Naive thymus-derived CD8-positive, alpha-beta T cell (primary cell): ENCODE results near the gene KIF26A. TPM values are rescaled to one million over a fixed set of nuclear protein-coding genes. Genes with fewer than 3 reads are reported as not detected.

Experiments used
- ATAC-seq, 2 donors: fragments of 150-1000 bp; cut with Tn5 transposase in 1 of 2; sonication (Bioruptor Pico), chemical (Tn5 transposase) in 1 of 2; 1 replicate in 1 of 2; 2 replicates in 1 of 2; pipeline ENCODE4 v1.10.0; 2021; ENCODE audit warnings: mild to moderate bottlenecking in 2 of 2, moderate library complexity in 2 of 2
- POLR2A ChIA-PET: fragments of 350-600 bp; sonication (Branson Sonifier 250); formaldehyde crosslinking; loops from one replicate; lab custom pipeline; 2021; ENCODE audit warnings: antibody characterized with exemption; lab: Charles Lee
- DNase-seq, 10 donors: peaks; one replicate each; pipeline versions ENCODE4 v3.0.0 to v3.0.0-alpha.2; 2020 to 2022
- H3K27ac Mint-ChIP-seq, 10 donors: one replicate each; pipeline ENCODE4 v1.8.0; 2020 to 2022; ENCODE audit warnings: mild to moderate bottlenecking in 10 of 10, mixed read lengths in 10 of 10, moderate library complexity in 4 of 10, inconsistent platforms in 1 of 10
- H3K27me3 Mint-ChIP-seq, 5 donors: one replicate each; pipeline ENCODE4 v1.8.0; 2021 to 2022; ENCODE audit warnings: mixed read lengths in 5 of 5
- H3K36me3 Mint-ChIP-seq, 3 donors: one replicate each; pipeline ENCODE4 v1.8.0; 2020 to 2022; ENCODE audit warnings: mixed read lengths in 3 of 3, mild to moderate bottlenecking in 2 of 3, inconsistent platforms in 1 of 3
- H3K4me1 Mint-ChIP-seq, 4 donors: one replicate each; pipeline ENCODE4 v1.8.0; 2021 to 2022; ENCODE audit warnings: mixed read lengths in 4 of 4
- H3K4me3 Mint-ChIP-seq, 10 donors: one replicate each; pipeline ENCODE4 v1.8.0; 2020 to 2022; ENCODE audit warnings: mild to moderate bottlenecking in 10 of 10, mixed read lengths in 10 of 10, moderate library complexity in 6 of 10, inconsistent platforms in 1 of 10
- H3K9me3 Mint-ChIP-seq, 9 donors: one replicate each; pipeline ENCODE4 v1.8.0; 2020 to 2022; ENCODE audit warnings: mixed read lengths in 9 of 9, mild to moderate bottlenecking in 3 of 9, inconsistent platforms in 1 of 9, moderate library complexity in 1 of 9
- polyA plus RNA-seq, 3 donors: library from polyadenylated mRNA; unstranded; fragments of 300-500 nt; fragmentation: Illumina TruSeq; gene quantifications; one replicate each; pipeline ENCODE4 v1.2.3, GENCODE V29; 2021
- total RNA-seq, 8 experiments: library from RNA in 2 of 8; stranded (reverse) in 2 of 8; gene quantifications; one replicate each; pipeline ENCODE4 v1.2.3 and lab custom pipeline; 2021 to 2026

KIF26A gene
- total and polyA plus RNA-seq, 5 experiments from 2014 or later: 0.10 to 0.11 TPM; not detected in 3

DNA sequence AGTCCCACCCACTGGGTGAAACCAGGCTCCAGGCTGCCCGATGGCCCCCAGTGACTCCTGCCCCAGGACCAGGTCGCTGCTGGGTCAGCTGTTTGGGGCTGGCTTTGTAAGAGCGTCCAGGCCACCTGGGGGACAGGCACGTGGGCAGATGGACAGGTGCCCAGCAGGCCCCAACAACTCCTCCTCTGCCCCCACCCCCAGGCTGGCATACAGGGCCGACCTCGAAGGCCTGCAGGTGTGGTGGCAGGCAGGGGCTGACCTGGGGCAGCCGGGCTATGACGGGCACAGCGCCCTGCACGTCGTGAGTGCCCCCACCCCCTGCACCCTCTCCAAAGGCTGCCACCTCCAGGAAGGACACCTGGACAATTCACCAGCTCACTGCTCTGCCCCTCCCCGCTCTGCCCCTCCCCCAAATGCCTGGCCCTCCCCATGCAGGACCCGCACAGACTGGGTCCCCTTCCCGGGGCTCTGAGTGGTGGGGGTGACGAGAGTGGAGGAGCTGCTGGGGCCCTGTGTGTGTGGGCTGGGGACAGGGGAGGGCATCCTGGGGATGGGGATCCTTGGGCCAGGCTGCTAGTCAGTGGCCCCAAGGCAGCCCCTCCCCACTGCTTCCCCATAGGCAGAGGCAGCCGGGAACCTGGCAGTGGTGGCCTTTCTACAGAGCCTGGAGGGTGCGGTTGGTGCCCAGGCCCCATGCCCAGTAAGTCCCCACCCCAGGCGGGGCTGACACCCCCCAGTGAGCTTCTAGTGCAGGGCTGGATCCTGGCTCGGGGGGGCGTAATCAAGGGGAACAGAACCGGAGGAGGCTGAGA lies 26.9 kb upstream of the KIF26A start:
- Mint-ChIP-seq H3K36me3 (peaks cover 0 to 5% (median 0%) of the 10 kb centered on the region in 3 donors), H3K4me1 (peaks cover 0 to 3% (median under 1%) of the 10 kb centered on the region in 4 donors), H3K27ac (no peak overlapping the region), H3K4me3 (no peak overlapping the region), H3K9me3 (no peaks in the 10 kb centered on the region), H3K27me3 (peaks cover 0 to 28% (median 11%) of the 10 kb centered on the region in 5 donors)
- POLR2A ChIA-PET: no interaction called here
- DNase-seq (peak in 2 of 10 donors; percentile 2 to 58), ATAC-seq (no peak)

DNA sequence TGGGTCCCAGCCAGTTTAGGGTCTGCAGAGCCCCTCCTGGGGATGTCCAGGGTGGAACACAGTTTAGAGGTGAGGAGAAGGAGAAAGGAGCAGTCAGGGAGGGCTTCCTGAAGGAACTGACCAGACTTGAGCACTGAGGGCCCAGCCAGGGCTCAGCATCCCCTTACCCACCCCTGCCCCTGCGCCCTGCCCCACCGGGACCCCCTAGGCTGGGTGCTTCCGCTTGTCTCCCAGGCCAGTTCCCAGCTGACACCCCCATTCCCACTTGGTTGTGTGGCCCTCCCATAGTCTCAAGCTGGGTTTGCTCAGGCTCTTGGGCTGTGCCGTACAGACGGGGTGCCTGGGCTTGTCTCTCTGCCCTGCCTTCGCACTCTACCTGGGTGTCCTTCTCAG lies 26.3 kb upstream of the KIF26A start:
- ATAC-seq (no peak), DNase-seq (peak in 2 of 10 donors; percentile 1 to 34)
- no peak overlapping the region for H3K4me3 Mint-ChIP-seq
- H3K27ac Mint-ChIP-seq: no peak overlapping the region
- no peaks in the 10 kb centered on the region for H3K9me3 Mint-ChIP-seq
- H3K36me3 Mint-ChIP-seq: peaks cover 0 to 5% (median 0%) of the 10 kb centered on the region in 3 donors
- POLR2A ChIA-PET: no interaction called here
- peaks cover 0 to 28% (median 11%) of the 10 kb centered on the region in 5 donors for H3K27me3 Mint-ChIP-seq
- H3K4me1 Mint-ChIP-seq: peaks cover 0 to 3% (median under 1%) of the 10 kb centered on the region in 4 donors

DNA sequence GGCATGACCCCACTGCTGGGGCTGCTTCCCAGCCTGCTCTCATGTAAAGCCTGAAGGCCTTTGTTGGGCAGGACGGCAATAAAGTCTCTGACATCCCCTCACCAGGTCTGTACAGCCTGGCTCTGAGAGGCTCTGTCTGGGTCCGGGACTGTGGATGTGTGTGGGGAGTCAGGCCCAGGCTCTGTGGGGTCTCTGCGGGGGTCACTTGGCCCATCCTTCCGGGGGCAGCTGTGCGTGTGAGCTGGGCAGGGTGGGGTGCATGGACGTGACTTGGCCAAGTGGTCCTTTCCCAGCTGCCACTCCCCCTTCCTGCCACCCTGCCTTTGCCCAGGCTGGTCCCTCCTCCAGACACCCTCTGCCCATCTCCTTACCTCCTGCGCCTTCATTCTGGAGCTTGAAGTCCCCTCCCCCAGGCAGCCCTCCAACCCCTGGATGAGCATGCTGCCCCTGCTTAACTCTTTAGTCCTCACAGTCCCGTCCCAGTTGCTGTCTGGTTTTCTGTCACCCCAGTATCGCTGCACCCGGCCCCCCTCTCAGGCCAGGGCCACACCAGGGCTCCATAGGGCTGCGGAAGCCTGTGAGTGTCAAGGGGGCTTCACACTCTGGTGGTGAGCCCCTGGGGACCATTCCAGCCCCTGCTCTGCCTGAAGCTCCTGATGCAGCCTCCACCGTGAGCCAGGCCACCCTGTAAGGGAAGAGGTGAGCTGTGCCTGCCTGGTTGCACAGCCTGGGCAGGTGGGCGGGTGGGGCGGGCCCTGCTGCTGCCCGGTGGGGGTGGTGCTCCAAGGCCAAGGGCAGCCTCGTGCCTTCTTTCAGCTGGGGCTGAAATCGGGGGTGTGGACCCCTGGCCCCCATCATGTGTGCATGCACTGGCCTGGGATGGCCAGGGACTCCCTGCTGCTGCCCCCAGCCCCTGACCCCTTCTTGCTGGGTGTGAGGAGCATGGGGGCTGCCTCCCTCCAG lies 25.5 kb upstream of the KIF26A start:
- Mint-ChIP-seq H3K27ac (no peak overlapping the region), H3K36me3 (peaks cover 0 to 5% (median 0%) of the 10 kb centered on the region in 3 donors), H3K27me3 (peaks cover 0 to 32% (median 11%) of the 10 kb centered on the region in 5 donors), H3K9me3 (no peaks in the 10 kb centered on the region), H3K4me1 (peaks cover 0 to 3% (median under 1%) of the 10 kb centered on the region in 4 donors), H3K4me3 (no peak overlapping the region)
- DNase-seq (peak in 3 of 10 donors; percentile 0 to 51 (median 3)), ATAC-seq (no peak)
- POLR2A ChIA-PET: no interaction called here

DNA sequence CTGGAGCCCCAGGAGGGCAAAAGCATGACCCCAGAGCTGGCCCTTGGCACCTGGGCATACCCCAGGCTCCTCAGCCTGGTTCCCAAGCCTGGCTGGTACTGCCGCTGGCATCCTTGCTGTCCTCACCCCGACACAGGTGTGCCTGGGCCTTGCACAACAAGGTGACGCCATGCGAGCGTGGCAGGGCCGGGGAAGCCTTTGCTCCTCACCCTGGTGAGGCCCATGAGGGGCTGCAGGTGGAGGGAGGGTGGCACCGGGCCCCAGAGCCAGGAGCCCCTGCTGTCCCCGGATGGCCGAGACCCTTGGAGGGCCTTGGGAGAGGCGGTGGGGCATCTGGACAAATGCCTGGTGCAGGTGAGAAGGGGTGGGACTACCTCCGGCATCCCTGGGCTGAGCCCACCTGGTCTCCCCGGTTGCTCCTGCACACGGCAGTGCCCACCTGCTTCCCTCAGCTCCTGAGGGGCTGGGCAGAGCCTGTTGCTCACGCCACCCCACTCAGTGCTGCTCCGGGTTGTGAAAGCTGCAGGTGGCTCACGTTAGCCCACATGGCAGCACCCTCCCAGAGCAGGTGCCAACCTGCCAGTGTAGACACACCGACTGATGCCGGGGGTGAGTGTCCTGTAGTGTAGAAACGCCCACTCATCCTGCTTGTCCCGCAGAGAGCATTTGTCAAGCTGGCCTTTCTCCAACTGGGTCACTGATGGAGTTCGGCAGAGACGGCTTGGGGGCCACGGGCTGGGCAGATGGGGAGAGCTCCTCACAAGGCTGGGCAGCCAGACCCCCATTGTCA lies 24.6 kb upstream of the KIF26A start:
- no peaks in the 10 kb centered on the region for H3K9me3 Mint-ChIP-seq
- POLR2A ChIA-PET: no interaction called here
- H3K27me3 Mint-ChIP-seq: peaks cover 1 to 41% (median 17%) of the 10 kb centered on the region in 5 donors
- peaks cover 0 to 5% (median 0%) of the 10 kb centered on the region in 3 donors for H3K36me3 Mint-ChIP-seq
- H3K27ac Mint-ChIP-seq: no peak overlapping the region
- DNase-seq: peak in 3 of 10 donors; percentile 0 to 58 (median 1)
- ATAC-seq: no peak
- peaks cover 0 to 3% (median under 1%) of the 10 kb centered on the region in 4 donors for H3K4me1 Mint-ChIP-seq
- H3K4me3 Mint-ChIP-seq: peak overlapping the region in 1 of 10 donors; percentile 10

DNA sequence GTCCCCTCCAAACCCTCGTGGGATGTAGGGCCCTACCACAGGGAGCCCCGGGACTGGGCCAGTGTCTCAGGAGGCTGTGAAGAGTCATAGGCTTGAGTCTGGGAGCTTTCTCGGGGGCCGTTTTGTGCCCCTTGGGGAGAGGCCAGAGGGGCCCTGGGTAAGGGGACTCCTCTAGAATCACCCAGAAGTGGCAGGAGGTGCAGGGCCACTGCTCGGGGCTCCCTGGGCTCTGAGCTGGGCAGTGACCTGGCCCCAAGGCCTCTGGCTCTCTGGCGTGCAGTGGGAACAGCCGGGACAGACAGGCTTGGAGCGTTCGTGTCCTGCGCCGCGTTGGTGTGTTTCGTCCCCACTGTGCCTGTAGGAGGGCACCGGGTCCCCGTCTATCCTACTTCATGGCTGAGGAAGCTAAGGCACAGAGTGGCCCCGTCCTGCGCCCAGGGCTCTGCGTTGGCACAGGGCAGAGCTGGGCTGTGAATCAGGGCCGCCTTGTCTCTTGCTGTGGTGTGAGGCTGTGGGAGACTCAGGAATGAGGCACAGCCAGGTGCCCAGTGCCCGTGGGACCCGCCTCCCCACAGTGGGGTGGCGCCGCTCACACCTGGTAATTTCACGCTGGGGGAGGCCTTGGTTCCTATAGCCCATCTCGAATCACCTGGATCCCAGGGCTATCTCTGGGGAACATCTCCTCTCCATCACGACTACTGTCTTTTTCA lies 23.8 kb upstream of the KIF26A start:
- Mint-ChIP-seq H3K27me3 (peaks cover 1 to 48% (median 22%) of the 10 kb centered on the region in 5 donors), H3K9me3 (no peaks in the 10 kb centered on the region), H3K4me1 (peaks cover 0 to 3% (median under 1%) of the 10 kb centered on the region in 4 donors), H3K36me3 (peaks cover 0 to 5% (median 0%) of the 10 kb centered on the region in 3 donors), H3K27ac (no peak overlapping the region), H3K4me3 (peak overlapping the region in 3 of 10 donors; percentile 10 to 57 (median 10))
- POLR2A ChIA-PET: no interaction called here
- DNase-seq (peak in 3 of 10 donors; percentile 0 to 55 (median 2)), ATAC-seq (no peak)

DNA sequence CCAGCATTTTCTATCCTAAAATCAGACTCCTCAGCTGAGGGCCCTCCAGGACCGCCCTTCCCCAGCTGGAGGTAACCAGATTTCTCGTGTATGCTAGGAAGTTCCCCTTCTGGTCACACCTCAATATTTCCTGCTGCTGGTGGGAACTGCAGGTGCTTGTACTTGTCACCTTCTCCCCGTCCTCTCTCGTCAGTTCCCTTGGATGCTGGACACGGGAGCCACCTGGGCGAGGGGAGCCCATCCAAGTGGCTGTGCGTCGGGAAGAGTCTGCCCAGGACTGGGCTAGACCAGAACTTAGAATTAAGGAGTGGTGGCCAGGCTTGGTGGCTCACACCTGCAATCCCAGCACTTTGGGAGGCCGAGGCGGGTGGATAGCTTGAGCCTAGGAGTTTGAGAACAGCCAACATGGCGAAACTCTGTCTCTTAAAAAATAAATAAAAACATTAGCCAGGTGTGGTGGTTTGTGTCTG lies 23.2 kb upstream of the KIF26A start:
- Mint-ChIP-seq H3K27ac (no peak overlapping the region), H3K4me3 (peak overlapping the region in 8 of 10 donors; percentile 6 to 72 (median 58)), H3K36me3 (peaks cover 0 to 5% (median 0%) of the 10 kb centered on the region in 3 donors), H3K4me1 (peaks cover 0 to 3% (median under 1%) of the 10 kb centered on the region in 4 donors), H3K27me3 (peaks cover 1 to 53% (median 26%) of the 10 kb centered on the region in 5 donors), H3K9me3 (no peaks in the 10 kb centered on the region)
- DNase-seq: peak in 1 of 10 donors; percentile 2
- POLR2A ChIA-PET: no interaction called here
- ATAC-seq: no peak

DNA sequence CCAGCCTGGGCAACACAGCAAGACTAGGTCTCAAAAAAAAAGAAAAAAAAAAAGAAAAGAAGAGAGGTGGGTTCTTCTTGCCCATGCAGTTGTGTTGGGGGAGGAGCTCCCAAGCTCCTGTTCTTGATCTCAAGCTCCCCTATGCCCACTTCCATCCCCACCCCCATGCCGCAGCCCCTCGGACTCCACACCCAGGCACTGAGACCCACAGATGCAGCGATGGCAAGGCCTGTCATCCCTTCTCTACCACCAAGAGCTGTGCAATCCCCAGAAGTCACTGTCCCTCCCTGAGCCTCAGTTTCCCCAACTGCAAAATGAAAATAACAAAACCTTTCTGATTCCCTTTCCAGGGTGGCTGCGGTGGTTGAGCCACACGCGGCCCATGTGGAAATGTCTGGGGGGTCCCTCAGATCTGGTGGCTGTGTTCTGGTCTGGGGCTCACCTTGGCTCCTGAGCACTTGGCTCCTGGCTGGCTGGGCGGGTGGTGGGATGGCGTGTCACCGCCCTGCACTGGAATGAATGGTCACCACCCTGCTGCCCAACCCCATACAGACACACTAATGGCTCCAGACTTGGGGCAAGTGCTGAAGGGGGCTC lies 22.6 kb upstream of the KIF26A start:
- peaks cover 3 to 55% (median 27%) of the 10 kb centered on the region in 5 donors for H3K27me3 Mint-ChIP-seq

DNA sequence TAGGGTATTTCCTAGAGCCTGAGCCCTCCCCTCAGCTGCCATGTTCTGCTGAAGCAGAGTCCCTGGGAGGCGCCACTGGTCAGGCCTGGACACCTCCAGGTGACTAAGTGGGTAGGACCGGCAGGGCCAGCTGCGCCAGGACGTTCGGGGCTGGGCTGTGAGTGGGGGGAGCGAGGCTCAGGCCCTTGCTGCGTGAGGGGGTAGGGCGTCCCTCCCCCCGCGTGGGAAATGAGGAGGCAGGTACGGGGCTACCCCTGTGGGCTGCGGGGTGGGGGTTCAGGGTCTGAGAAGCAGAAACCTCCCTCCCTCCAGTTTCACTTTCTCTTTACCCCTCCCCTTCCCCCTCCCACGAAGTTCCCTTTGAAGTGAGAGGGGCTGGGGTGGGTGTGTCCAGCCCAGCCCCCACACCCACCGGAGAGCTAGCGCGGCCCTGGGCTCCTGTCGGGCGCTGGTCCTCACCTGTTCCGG lies 22.1 kb upstream of the KIF26A start:
- POLR2A ChIA-PET: no interaction called here
- Mint-ChIP-seq H3K9me3 (no peaks in the 10 kb centered on the region), H3K27ac (peak overlapping the region in 1 of 10 donors; percentile 13), H3K4me3 (peak overlapping the region in 8 of 10 donors; percentile 18 to 68 (median 56)), H3K36me3 (peaks cover 0 to 5% (median 0%) of the 10 kb centered on the region in 3 donors), H3K4me1 (peaks cover 0 to 3% (median under 1%) of the 10 kb centered on the region in 4 donors), H3K27me3 (peaks cover 3 to 55% (median 27%) of the 10 kb centered on the region in 5 donors)
- peak in 1 of 10 donors; percentile 52 for DNase-seq
- ATAC-seq: peak in 1 of 2 donors; percentile 30

More for the DNA sequence above, 22.6 kb upstream of the KIF26A start:
- peaks cover 0 to 5% (median 0%) of the 10 kb centered on the region in 3 donors for H3K36me3 Mint-ChIP-seq
- H3K27ac Mint-ChIP-seq: peak overlapping the region in 1 of 10 donors; percentile 13
- DNase-seq (peak in 1 of 10 donors; percentile 52), ATAC-seq (no peak)
- no peaks in the 10 kb centered on the region for H3K9me3 Mint-ChIP-seq
- H3K4me1 Mint-ChIP-seq: peaks cover 0 to 3% (median under 1%) of the 10 kb centered on the region in 4 donors
- H3K4me3 Mint-ChIP-seq: peak overlapping the region; percentile 18 to 76 (median 63)
- POLR2A ChIA-PET: no interaction called here

DNA sequence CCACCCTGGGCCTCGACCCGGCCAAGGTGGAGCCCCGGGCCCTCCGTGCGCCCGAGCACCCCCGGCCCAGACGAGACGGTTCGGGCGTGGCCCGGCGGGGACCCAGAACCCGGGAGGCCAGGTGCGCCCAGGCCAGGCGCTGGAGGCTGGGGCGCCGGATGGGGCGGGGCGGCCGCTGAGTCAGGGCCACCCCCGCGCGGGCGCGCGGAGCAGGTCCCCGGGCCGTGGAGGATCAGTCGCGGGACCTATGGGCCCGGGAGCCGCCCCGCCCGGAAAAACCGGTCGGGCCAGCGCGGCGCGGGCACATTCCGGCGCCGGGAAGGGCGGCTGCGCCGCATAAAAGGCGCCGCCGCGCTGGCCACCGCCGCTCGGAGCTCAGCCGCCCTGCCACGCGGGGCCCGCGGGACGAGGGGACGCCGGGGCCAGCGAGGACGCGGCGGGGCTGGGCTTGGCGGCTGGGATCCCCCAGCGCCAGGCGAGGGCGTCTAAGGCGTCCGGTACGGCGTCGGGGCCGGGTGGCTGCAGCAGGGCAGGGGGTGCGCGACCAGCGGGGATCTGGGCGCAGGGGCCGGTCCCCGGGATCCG lies 21.5 kb upstream of the KIF26A start:
- Mint-ChIP-seq H3K36me3 (peaks cover 0 to 5% (median 0%) of the 10 kb centered on the region in 3 donors), H3K4me1 (peaks cover 0 to 3% (median under 1%) of the 10 kb centered on the region in 4 donors), H3K9me3 (no peaks in the 10 kb centered on the region), H3K27me3 (peaks cover 3 to 55% (median 27%) of the 10 kb centered on the region in 5 donors), H3K4me3 (peak overlapping the region in 5 of 10 donors; percentile 50 to 68 (median 57)), H3K27ac (no peak overlapping the region)
- DNase-seq: peak in 1 of 10 donors; percentile 21
- ATAC-seq: peak in 1 of 2 donors; percentile 29
- POLR2A ChIA-PET: no interaction called here

DNA sequence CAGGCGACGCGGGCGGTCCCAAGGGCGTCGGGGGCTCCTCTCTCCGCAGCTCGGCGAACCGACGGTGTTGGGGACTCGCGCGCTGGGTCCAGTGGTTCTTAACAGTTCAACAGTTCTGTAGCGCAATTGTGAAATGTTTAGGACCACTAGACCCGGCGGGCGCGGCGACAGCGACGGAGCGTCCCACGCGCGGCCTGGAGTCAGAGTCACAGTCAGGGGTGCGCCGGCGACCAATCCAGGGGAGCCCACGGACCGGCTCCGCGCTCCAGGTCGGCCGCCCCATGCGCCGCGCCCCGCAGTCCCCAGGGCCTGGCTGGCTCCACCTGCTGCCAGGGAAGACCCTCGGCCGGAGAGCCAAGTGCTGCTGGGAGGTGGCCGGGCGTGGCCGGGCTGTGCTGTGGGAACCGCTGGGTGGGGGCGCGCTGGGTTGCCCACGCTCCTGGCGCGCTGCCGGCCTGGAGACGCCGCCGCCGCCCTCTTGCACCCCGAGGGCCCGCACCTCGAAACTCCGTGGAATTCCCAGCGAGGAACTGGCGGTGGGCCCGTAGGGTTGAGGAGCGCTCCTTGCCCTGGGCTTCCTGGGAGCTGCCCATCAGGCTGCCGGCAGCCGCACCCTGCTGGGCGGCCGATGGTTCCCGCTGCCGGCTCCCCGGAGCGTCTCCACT lies 20.9 kb upstream of the KIF26A start:
- Mint-ChIP-seq H3K36me3 (peaks cover 0 to 5% (median 0%) of the 10 kb centered on the region in 3 donors), H3K27ac (no peak overlapping the region), H3K4me1 (peaks cover 0 to 3% (median under 1%) of the 10 kb centered on the region in 4 donors), H3K4me3 (peak overlapping the region in 4 of 10 donors; percentile 39 to 67 (median 56)), H3K27me3 (peaks cover 3 to 56% (median 31%) of the 10 kb centered on the region in 5 donors), H3K9me3 (no peaks in the 10 kb centered on the region)
- no peak for ATAC-seq
- DNase-seq: peak in 1 of 10 donors; percentile 35
- POLR2A ChIA-PET: no interaction called here
